Mesodermal cell (in vitro differentiated cells): ENCODE measurements around the gene CD3E.

ENCODE experiments used
- H3K27ac ChIP-seq: 2 replicates; pipeline ENCODE4 v1.7.0; 2013; ENCODE audit warnings: mild to moderate bottlenecking, low read depth, low read length, moderate library complexity; ENCODE audit not compliant: severe bottlenecking
- H3K36me3 ChIP-seq: 2 replicates; pipeline ENCODE4 v1.7.1; 2013; ENCODE audit warnings: mild to moderate bottlenecking, low read length, moderate library complexity; ENCODE audit not compliant: control insufficient read depth, insufficient read depth
- H3K4me1 ChIP-seq: one replicate; pipeline ENCODE4 v1.7.1; 2013; ENCODE audit warnings: mild to moderate bottlenecking, low read length; ENCODE audit not compliant: insufficient read depth, control insufficient read depth, poor library complexity, severe bottlenecking
- H3K4me3 ChIP-seq: 2 replicates; pipeline ENCODE4 v1.7.0; 2013; ENCODE audit warnings: low read length, control low read depth, mild to moderate bottlenecking; ENCODE audit not compliant: insufficient read depth, poor library complexity, severe bottlenecking; ENCODE audit errors: extremely low read depth
- H3K9me3 ChIP-seq: 2 replicates; pipeline ENCODE4 v1.7.1; 2013; ENCODE audit warnings: mild to moderate bottlenecking, low read length, moderate library complexity; ENCODE audit not compliant: control insufficient read depth
- WGBS, 2 experiments: methylation state at CpG; one replicate each; pipeline ENCODE4 v1.1.5; 2013; ENCODE audit warnings: missing lambda C conversion rate in 2 of 2; ENCODE audit not compliant: insufficient coverage in 2 of 2; 5-methylcytosine and 5-hydroxymethylcytosine counted together

The CD3E gene

GRCh38 chr11:118343981-118344515 is 39.5 kb downstream of the CD3E start, which contains the start of gene CD3G:
Gene CD3G (plus strand): TSS chr11:118344344. CDS start chr11:118344424, 80 bp downstream.
- Histone ChIP-seq H3K4me3 (no peak within 1 kb of the TSS), H3K9me3 (no peaks in the 10 kb centered on the region)
- 89 to 95% methylated on average over 5 to 6 of the region's 6 CpGs for WGBS, 2 experiments

GRCh38 chr11:118349475-118349874 is 44.9 kb downstream of the CD3E start:
- WGBS, 2 experiments = 82 to 89% methylated on average over 6 of the region's 6 CpGs
- Histone ChIP-seq H3K27ac (no peak overlapping the region), H3K4me3 (no peak overlapping the region)

More at GRCh38 chr11:118343981-118344515, 39.5 kb downstream of the CD3E start, which contains the start of gene CD3G:
- H3K27ac ChIP-seq = no peak within 1 kb of the TSS
- H3K4me1 ChIP-seq = no peaks in the 10 kb centered on the region
- no peaks in the 10 kb centered on the region for H3K36me3 ChIP-seq

GRCh38 chr11:118353084-118353710 is 48.7 kb downstream of the CD3E start:
- no peaks in the 10 kb centered on the region for H3K4me1 ChIP-seq
- no peak overlapping the region for H3K27ac ChIP-seq
- H3K9me3 ChIP-seq = no peaks in the 10 kb centered on the region
- 8% methylated on average over 2 of the region's 6 CpGs; no CpG with 5 or more reads in 1 of the 2 experiments for WGBS, 2 experiments
- H3K36me3 ChIP-seq = no peaks in the 10 kb centered on the region
- no peak overlapping the region for H3K4me3 ChIP-seq

More at GRCh38 chr11:118349475-118349874, 44.9 kb downstream of the CD3E start:
- no peaks in the 10 kb centered on the region for H3K36me3 ChIP-seq
- H3K4me1 ChIP-seq = no peaks in the 10 kb centered on the region
- no peaks in the 10 kb centered on the region for H3K9me3 ChIP-seq

GRCh38 chr11:118358071-118358470 is 53.5 kb downstream of the CD3E start:
- H3K27ac ChIP-seq = no peak overlapping the region
- peaks cover 6% of the 10 kb centered on the region for H3K4me1 ChIP-seq
- WGBS, 2 experiments = 100% methylated on average over 1 of the region's 3 CpGs; no CpG with 5 or more reads in 1 of the 2 experiments
- H3K9me3 ChIP-seq = no peaks in the 10 kb centered on the region
- no peaks in the 10 kb centered on the region for H3K36me3 ChIP-seq
- no peak overlapping the region for H3K4me3 ChIP-seq

- 3 to 11% methylated on average over 21 to 32 of the region's 33 CpGs for WGBS, 2 experiments
- no peaks in the 10 kb centered on the region for H3K9me3 ChIP-seq
- peak within 1 kb of the TSS; percentile 66 for H3K27ac ChIP-seq
- peak within 1 kb of the TSS; percentile 96 for H3K4me3 ChIP-seq
- H3K36me3 ChIP-seq = peaks cover 2% of the 10 kb centered on the region
- H3K4me1 ChIP-seq = peaks cover 6% of the 10 kb centered on the region
Observed at GRCh38 chr11:118359295-118359958, 54.9 kb downstream of the CD3E start, which contains the start of gene UBE4A. Gene UBE4A (plus strand): TSS chr11:118359600. CDS start chr11:118365081, 5,481 bp downstream.

GRCh38 chr11:118364956-118365615 is 60.6 kb downstream of the CD3E start:
- Histone ChIP-seq H3K9me3 (no peaks in the 10 kb centered on the region), H3K4me1 (peaks cover 6% of the 10 kb centered on the region), H3K4me3 (no peak overlapping the region), H3K36me3 (peaks cover 44% of the 10 kb centered on the region), H3K27ac (no peak overlapping the region)
- WGBS, 2 experiments = 89% methylated on average over 1 of the region's 3 CpGs; no CpG with 5 or more reads in 1 of the 2 experiments
